ENCODE results near the gene IL1RAPL1. TPM values are rescaled to one million over a fixed set of nuclear protein-coding genes. Genes with fewer than 3 reads are reported as not detected.

Gene IL1RAPL1
- polyA plus RNA-seq, 1 of the 3 experiments (the other 2 are of a cell fraction): 2.8 TPM

DNA sequence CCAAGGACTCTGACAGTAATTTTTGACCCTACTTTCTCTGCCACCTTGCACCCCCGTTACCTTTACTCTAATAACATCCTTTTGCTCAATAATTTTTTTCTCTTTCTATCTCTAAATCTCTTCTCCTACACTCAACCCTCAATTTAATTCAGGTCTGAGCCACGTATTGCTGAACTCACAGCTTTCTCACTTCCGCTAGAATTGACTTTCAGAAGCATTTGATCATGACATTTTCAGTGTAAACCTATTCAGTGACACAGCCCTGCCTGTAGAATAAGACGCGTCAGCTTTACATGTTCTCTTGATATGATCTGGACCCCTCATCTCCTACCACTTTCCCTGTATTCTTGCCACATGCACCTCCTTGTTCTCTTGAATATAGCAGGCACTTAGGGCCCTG lies 1188.6 kb downstream of the IL1RAPL1 start:
- no peak overlapping the region for H3K9ac ChIP-seq
- H3K79me2 ChIP-seq (ENCODE audit: insufficient read depth): no peaks in the 10 kb centered on the region
- H3K4me2 ChIP-seq: no peak overlapping the region
- H3F3A ChIP-seq (replicated peaks; ENCODE audit: insufficient read depth): no peaks in the 10 kb centered on the region
- CTCF ChIA-PET: no interaction called here
- TF ChIP-seq, protein P1, sequence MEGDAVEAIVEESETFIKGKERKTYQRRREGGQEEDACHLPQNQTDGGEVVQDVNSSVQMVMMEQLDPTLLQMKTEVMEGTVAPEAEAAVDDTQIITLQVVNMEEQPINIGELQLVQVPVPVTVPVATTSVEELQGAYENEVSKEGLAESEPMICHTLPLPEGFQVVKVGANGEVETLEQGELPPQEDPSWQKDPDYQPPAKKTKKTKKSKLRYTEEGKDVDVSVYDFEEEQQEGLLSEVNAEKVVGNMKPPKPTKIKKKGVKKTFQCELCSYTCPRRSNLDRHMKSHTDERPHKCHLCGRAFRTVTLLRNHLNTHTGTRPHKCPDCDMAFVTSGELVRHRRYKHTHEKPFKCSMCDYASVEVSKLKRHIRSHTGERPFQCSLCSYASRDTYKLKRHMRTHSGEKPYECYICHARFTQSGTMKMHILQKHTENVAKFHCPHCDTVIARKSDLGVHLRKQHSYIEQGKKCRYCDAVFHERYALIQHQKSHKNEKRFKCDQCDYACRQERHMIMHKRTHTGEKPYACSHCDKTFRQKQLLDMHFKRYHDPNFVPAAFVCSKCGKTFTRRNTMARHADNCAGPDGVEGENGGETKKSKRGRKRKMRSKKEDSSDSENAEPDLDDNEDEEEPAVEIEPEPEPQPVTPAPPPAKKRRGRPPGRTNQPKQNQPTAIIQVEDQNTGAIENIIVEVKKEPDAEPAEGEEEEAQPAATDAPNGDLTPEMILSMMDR (IDR thresholded peaks at IDR 0.05): no peak
- TF ChIP-seq FOSL2 (IDR thresholded peaks at IDR 0.05; ENCODE audit: borderline replicate concordance, low read depth) (no peak), EP300 (IDR thresholded peaks at IDR 0.05; ENCODE audit: borderline replicate concordance in 1 of 2, low read depth in 1 of 2, low read length in 1 of 2) (no peak), GATA2 (CRISPR knock-in tag; IDR thresholded peaks at IDR 0.05) (no peak)
- TF ChIP-seq, protein P2, sequence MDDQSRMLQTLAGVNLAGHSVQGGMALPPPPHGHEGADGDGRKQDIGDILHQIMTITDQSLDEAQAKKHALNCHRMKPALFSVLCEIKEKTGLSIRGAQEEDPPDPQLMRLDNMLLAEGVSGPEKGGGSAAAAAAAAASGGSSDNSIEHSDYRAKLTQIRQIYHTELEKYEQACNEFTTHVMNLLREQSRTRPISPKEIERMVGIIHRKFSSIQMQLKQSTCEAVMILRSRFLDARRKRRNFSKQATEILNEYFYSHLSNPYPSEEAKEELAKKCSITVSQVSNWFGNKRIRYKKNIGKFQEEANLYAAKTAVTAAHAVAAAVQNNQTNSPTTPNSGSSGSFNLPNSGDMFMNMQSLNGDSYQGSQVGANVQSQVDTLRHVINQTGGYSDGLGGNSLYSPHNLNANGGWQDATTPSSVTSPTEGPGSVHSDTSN (IDR thresholded peaks at IDR 0.05): no peak
- WGBS (ENCODE audit: low lambda C conversion rate): 50% methylated on average over 5 of the region's 5 CpGs
- no peaks in the 10 kb centered on the region for H3K9me2 ChIP-seq
- no peaks in the 10 kb centered on the region for H3K9me3 ChIP-seq
- H3K4me1 ChIP-seq (ENCODE audit: control insufficient read depth in 1 of 2, insufficient read depth in 2 of 2, low read depth in 1 of 2, low read length in 1 of 2): no peaks in the 10 kb centered on the region; a peak in 1 of 4 replicates
- no peak overlapping the region for H3K4me3 ChIP-seq (ENCODE audit: low read depth in 2 of 2, low read length in 1 of 2)
- POLR2A ChIA-PET: no interaction called here
- H4K20me1 ChIP-seq (ENCODE audit: insufficient read depth): no peaks in the 10 kb centered on the region
- H3K36me3 ChIP-seq (replicated peaks in 1 of 2; ENCODE audit: control insufficient read depth in 1 of 2, insufficient read depth in 2 of 2, low read length in 1 of 2): no peaks in the 10 kb centered on the region
- H2AFZ ChIP-seq (ENCODE audit: low read depth): no peak overlapping the region
- DNase-seq: no peak
- H3K27me3 ChIP-seq (ENCODE audit: insufficient read depth): no peaks in the 10 kb centered on the region
- no peak overlapping the region for H3K27ac ChIP-seq (ENCODE audit: low read depth in 2 of 2, low read length in 1 of 2)

DNA sequence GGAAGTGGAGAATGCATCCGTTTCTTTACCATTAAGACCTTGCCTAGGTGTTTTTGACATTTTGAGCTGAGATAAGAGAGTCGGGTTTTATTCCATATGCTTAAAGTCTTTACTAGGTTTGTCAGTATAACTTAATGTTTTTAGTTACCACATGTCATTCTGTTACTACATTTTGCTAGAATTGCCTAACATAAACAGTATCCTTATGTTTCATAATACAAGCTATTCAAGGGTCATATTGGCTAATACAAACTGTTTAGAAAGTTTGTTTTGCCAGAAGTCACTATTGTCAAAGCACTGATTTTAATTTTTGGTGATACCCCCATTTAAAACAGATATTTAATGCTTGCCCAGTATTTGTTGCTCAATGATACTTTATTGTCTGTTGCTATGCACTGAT lies 1200.4 kb downstream of the IL1RAPL1 start:
- 47% methylated on average over 2 of the region's 2 CpGs for WGBS (ENCODE audit: low lambda C conversion rate)

More for the DNA sequence above, 1200.4 kb downstream of the IL1RAPL1 start:
- ChIA-PET POLR2A (no interaction called here), CTCF (no interaction called here)
- no peaks in the 10 kb centered on the region for H4K20me1 ChIP-seq (ENCODE audit: insufficient read depth)
- H3K9ac ChIP-seq: no peak overlapping the region
- H3K9me3 ChIP-seq: no peaks in the 10 kb centered on the region
- no peaks in the 10 kb centered on the region for H3K36me3 ChIP-seq (replicated peaks in 1 of 2; ENCODE audit: control insufficient read depth in 1 of 2, insufficient read depth in 2 of 2, low read length in 1 of 2)
- no peaks in the 10 kb centered on the region for H3K9me2 ChIP-seq
- H3K4me2 ChIP-seq: no peak overlapping the region
- H3K4me1 ChIP-seq (ENCODE audit: control insufficient read depth in 1 of 2, insufficient read depth in 2 of 2, low read depth in 1 of 2, low read length in 1 of 2): no peaks in the 10 kb centered on the region; a peak in 1 of 4 replicates
- H2AFZ ChIP-seq (ENCODE audit: low read depth): no peak overlapping the region
- no peaks in the 10 kb centered on the region for H3K27me3 ChIP-seq (ENCODE audit: insufficient read depth)
- H3K4me3 ChIP-seq (ENCODE audit: low read depth in 2 of 2, low read length in 1 of 2): no peak overlapping the region
- H3K79me2 ChIP-seq (ENCODE audit: insufficient read depth): no peaks in the 10 kb centered on the region
- H3K27ac ChIP-seq (ENCODE audit: low read depth in 2 of 2, low read length in 1 of 2): no peak overlapping the region
- no peak for DNase-seq
- TF ChIP-seq, protein P3, sequence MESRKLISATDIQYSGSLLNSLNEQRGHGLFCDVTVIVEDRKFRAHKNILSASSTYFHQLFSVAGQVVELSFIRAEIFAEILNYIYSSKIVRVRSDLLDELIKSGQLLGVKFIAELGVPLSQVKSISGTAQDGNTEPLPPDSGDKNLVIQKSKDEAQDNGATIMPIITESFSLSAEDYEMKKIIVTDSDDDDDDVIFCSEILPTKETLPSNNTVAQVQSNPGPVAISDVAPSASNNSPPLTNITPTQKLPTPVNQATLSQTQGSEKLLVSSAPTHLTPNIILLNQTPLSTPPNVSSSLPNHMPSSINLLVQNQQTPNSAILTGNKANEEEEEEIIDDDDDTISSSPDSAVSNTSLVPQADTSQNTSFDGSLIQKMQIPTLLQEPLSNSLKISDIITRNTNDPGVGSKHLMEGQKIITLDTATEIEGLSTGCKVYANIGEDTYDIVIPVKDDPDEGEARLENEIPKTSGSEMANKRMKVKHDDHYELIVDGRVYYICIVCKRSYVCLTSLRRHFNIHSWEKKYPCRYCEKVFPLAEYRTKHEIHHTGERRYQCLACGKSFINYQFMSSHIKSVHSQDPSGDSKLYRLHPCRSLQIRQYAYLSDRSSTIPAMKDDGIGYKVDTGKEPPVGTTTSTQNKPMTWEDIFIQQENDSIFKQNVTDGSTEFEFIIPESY (IDR thresholded peaks at IDR 0.05; ENCODE audit: borderline replicate concordance, low read depth): no peak
- TF ChIP-seq GATA2 (CRISPR knock-in tag; IDR thresholded peaks at IDR 0.05) (no peak), NRF1 (IDR thresholded peaks at IDR 0.05; ENCODE audit: low read depth, low read length) (no peak), FOSL2 (IDR thresholded peaks at IDR 0.05; ENCODE audit: borderline replicate concordance, low read depth) (no peak), RXRA (IDR thresholded peaks at IDR 0.05; ENCODE audit: borderline replicate concordance, low read depth) (no peak)
- TF ChIP-seq, protein P4, sequence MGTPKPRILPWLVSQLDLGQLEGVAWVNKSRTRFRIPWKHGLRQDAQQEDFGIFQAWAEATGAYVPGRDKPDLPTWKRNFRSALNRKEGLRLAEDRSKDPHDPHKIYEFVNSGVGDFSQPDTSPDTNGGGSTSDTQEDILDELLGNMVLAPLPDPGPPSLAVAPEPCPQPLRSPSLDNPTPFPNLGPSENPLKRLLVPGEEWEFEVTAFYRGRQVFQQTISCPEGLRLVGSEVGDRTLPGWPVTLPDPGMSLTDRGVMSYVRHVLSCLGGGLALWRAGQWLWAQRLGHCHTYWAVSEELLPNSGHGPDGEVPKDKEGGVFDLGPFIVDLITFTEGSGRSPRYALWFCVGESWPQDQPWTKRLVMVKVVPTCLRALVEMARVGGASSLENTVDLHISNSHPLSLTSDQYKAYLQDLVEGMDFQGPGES (IDR thresholded peaks at IDR 0.05; ENCODE audit: low read depth, low read length): no peak
- TF ChIP-seq, protein P5, sequence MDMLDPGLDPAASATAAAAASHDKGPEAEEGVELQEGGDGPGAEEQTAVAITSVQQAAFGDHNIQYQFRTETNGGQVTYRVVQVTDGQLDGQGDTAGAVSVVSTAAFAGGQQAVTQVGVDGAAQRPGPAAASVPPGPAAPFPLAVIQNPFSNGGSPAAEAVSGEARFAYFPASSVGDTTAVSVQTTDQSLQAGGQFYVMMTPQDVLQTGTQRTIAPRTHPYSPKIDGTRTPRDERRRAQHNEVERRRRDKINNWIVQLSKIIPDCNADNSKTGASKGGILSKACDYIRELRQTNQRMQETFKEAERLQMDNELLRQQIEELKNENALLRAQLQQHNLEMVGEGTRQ (IDR thresholded peaks at IDR 0.05; ENCODE audit: borderline replicate concordance, low read depth, low read length): no peak
- H3F3A ChIP-seq (replicated peaks; ENCODE audit: insufficient read depth): no peaks in the 10 kb centered on the region

Measured in SK-N-SH (cell line).